ENCODE results near the gene JARID2. TPM values are rescaled to one million over a fixed set of nuclear protein-coding genes. Genes with fewer than 3 reads are reported as not detected.

The JARID2 gene
- total and polyA plus RNA-seq, 4 donors = 1.4 to 12.3 (median 3.4) TPM

DNA sequence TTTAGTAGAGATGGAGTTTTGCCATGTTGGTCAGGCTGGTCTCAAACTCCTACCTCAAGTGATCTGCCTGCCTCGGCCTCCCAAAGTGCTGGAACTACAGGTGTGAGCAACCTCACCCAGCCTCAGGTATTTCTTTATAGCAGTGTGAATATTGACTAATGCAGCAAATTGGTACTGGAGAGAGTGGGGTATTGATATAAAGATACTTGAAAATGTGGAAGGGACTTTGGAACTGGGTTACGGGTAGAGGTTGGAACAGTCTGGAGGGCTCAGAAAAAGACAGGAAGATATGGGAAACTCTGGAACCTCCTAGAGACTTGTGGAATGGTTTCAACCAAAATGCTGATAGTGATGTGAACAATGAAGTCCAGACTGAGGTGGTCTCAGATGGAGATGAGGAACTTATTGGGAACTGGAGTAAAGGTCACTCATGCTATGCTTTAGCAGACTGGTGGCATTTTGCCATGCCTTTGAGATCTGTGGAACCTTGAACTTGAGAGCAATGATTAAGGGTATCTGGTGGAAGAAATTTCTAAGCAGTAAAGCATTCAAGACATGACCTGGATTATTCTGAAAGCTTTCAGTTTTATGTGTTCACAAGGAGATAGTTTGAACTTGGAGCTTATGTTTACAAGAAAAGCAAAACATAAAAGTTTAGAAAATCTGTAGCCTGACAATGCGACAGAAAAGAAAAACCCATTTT lies 289.8 kb downstream of the JARID2 start:
- Histone ChIP-seq H3K27me3 (ENCODE audit: control insufficient read depth in 4 of 4, insufficient read depth in 4 of 4, low read length in 3 of 4) (no peaks in the 10 kb centered on the region), H3K4me3 (ENCODE audit: low read depth in 1 of 3, low read length in 3 of 3) (no peak overlapping the region), H3K9ac (ENCODE audit: low read depth in 1 of 2, low read length in 2 of 2) (no peak overlapping the region), H3K36me3 (ENCODE audit: control insufficient read depth in 4 of 4, insufficient read depth in 3 of 4, low read depth in 1 of 4, low read length in 3 of 4) (peaks cover 0 to 6% (median 0%) of the 10 kb centered on the region in 4 donors), H3K4me1 (ENCODE audit: control insufficient read depth in 4 of 4, insufficient read depth in 4 of 4, low read length in 3 of 4) (no peaks in the 10 kb centered on the region), H3K27ac (ENCODE audit: low read depth in 1 of 2, low read length in 2 of 2) (no peak overlapping the region), H3K9me3 (ENCODE audit: control insufficient read depth in 4 of 4, low read length in 3 of 4) (no peaks in the 10 kb centered on the region)
- no peak for DNase-seq (ENCODE audit: low spot score)
- TF ChIP-seq GABPA (IDR thresholded peaks at IDR 0.05 in 1 of 2, conservative IDR thresholded peaks at IDR 0.05 in 1 of 2) (no peak), HNF4G (IDR thresholded peaks at IDR 0.05) (no peak), RXRA (IDR thresholded peaks at IDR 0.05) (no peak), FOXA1 (IDR thresholded peaks at IDR 0.05) (no peak), RAD21 (IDR thresholded peaks at IDR 0.05) (no peak)
- TF ChIP-seq, protein P1, sequence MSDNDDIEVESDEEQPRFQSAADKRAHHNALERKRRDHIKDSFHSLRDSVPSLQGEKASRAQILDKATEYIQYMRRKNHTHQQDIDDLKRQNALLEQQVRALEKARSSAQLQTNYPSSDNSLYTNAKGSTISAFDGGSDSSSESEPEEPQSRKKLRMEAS (IDR thresholded peaks at IDR 0.05) = no peak
- 94% methylated on average over 3 of the region's 3 CpGs for WGBS

DNA sequence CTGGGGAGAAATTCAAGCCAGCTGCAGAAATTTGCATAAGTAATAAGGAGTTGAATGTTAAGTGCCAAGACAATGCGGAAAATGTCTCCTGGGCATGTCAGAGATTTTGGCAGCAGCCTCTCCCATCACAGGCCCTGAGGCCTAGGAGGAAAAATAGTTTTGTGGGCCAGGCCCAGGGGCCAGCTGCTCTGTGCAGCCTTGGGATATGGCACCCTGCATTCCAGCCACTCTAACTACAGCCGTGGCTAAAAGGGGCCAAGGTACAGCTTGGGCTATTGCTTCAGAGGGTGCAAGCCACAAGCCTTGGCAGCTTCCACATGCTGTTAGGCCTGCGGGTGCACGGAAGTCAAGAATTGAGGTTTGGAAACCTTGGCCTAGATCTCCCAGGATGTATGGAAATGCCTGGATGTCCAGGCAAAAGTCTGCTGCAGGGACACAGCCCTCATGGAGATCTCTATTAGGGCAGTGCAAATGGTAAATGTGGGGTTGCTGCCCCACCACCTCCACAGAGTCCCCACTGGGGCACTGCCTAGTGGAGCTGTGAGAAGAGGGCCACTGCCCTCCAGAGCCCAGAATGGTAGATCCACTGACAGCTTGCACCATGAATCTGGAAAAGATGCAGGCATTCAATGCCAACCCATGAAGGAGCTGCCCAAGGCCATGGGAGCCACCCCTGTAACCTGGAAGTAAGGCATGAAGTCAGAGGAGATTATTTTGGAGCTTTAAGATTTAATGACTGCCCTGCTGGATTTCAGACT lies 290.5 kb downstream of the JARID2 start:
- Histone ChIP-seq H3K9ac (ENCODE audit: low read depth in 1 of 2, low read length in 2 of 2) (no peak overlapping the region), H3K27ac (ENCODE audit: low read depth in 1 of 2, low read length in 2 of 2) (no peak overlapping the region), H3K27me3 (ENCODE audit: control insufficient read depth in 4 of 4, insufficient read depth in 4 of 4, low read length in 3 of 4) (no peaks in the 10 kb centered on the region), H3K9me3 (ENCODE audit: control insufficient read depth in 4 of 4, low read length in 3 of 4) (no peaks in the 10 kb centered on the region), H3K4me1 (ENCODE audit: control insufficient read depth in 4 of 4, insufficient read depth in 4 of 4, low read length in 3 of 4) (no peaks in the 10 kb centered on the region), H3K36me3 (ENCODE audit: control insufficient read depth in 4 of 4, insufficient read depth in 3 of 4, low read depth in 1 of 4, low read length in 3 of 4) (peaks cover 0 to 3% (median 0%) of the 10 kb centered on the region in 4 donors), H3K4me3 (ENCODE audit: low read depth in 1 of 3, low read length in 3 of 3) (no peak overlapping the region)
- no peak for DNase-seq (ENCODE audit: low spot score)
- 79% methylated on average over 4 of the region's 4 CpGs for WGBS
- TF ChIP-seq, protein P2, sequence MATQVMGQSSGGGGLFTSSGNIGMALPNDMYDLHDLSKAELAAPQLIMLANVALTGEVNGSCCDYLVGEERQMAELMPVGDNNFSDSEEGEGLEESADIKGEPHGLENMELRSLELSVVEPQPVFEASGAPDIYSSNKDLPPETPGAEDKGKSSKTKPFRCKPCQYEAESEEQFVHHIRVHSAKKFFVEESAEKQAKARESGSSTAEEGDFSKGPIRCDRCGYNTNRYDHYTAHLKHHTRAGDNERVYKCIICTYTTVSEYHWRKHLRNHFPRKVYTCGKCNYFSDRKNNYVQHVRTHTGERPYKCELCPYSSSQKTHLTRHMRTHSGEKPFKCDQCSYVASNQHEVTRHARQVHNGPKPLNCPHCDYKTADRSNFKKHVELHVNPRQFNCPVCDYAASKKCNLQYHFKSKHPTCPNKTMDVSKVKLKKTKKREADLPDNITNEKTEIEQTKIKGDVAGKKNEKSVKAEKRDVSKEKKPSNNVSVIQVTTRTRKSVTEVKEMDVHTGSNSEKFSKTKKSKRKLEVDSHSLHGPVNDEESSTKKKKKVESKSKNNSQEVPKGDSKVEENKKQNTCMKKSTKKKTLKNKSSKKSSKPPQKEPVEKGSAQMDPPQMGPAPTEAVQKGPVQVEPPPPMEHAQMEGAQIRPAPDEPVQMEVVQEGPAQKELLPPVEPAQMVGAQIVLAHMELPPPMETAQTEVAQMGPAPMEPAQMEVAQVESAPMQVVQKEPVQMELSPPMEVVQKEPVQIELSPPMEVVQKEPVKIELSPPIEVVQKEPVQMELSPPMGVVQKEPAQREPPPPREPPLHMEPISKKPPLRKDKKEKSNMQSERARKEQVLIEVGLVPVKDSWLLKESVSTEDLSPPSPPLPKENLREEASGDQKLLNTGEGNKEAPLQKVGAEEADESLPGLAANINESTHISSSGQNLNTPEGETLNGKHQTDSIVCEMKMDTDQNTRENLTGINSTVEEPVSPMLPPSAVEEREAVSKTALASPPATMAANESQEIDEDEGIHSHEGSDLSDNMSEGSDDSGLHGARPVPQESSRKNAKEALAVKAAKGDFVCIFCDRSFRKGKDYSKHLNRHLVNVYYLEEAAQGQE (IDR thresholded peaks at IDR 0.05) = no peak
- no peak for TF ChIP-seq GABPA (IDR thresholded peaks at IDR 0.05 in 1 of 2, conservative IDR thresholded peaks at IDR 0.05 in 1 of 2)
- no peak for TF ChIP-seq RXRA (IDR thresholded peaks at IDR 0.05)
- peak in 1 of 2 donors; percentile 10 for TF ChIP-seq HNF4A (conservative IDR thresholded peaks at IDR 0.05)

DNA sequence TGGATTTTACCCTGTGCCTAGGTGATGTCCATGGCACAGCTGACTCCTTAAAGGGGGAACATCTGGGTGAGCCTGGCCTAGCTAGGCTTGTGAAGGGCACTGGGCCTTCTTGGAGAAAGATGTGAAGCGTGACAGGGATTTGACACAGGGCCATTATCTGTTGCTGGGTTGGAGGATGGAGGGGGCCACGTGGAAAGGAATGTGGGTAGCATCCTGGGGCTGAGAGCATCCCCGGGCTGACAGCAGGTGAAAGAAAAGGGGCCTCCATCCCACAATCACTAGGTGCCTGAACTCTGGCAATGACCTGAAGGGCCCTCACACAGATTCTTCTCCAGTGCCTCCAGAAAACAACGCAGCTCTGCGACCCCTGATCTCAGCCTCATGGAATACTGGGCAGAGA lies 292.2 kb downstream of the JARID2 start:
- no peaks in the 10 kb centered on the region for H3K36me3 ChIP-seq (ENCODE audit: control insufficient read depth in 4 of 4, insufficient read depth in 3 of 4, low read depth in 1 of 4, low read length in 3 of 4)
- no peak for DNase-seq (ENCODE audit: low spot score)
- no peaks in the 10 kb centered on the region for H3K27me3 ChIP-seq (ENCODE audit: control insufficient read depth in 4 of 4, insufficient read depth in 4 of 4, low read length in 3 of 4)
- H3K4me3 ChIP-seq (ENCODE audit: low read depth in 1 of 3, low read length in 3 of 3) = no peak overlapping the region
- TF ChIP-seq, protein P2 (IDR thresholded peaks at IDR 0.05) = no peak
- no peak for TF ChIP-seq HNF4G (IDR thresholded peaks at IDR 0.05)
- TF ChIP-seq, protein P1 (IDR thresholded peaks at IDR 0.05) = no peak
- no peak for TF ChIP-seq HNF4A (conservative IDR thresholded peaks at IDR 0.05)
- no peak for TF ChIP-seq GABPA (IDR thresholded peaks at IDR 0.05 in 1 of 2, conservative IDR thresholded peaks at IDR 0.05 in 1 of 2)
- no peak for TF ChIP-seq YY1 (IDR thresholded peaks at IDR 0.05)
- TF ChIP-seq, protein P3, sequence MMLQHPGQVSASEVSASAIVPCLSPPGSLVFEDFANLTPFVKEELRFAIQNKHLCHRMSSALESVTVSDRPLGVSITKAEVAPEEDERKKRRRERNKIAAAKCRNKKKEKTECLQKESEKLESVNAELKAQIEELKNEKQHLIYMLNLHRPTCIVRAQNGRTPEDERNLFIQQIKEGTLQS (IDR thresholded peaks at IDR 0.05) = no peak
- TF ChIP-seq, protein P4, sequence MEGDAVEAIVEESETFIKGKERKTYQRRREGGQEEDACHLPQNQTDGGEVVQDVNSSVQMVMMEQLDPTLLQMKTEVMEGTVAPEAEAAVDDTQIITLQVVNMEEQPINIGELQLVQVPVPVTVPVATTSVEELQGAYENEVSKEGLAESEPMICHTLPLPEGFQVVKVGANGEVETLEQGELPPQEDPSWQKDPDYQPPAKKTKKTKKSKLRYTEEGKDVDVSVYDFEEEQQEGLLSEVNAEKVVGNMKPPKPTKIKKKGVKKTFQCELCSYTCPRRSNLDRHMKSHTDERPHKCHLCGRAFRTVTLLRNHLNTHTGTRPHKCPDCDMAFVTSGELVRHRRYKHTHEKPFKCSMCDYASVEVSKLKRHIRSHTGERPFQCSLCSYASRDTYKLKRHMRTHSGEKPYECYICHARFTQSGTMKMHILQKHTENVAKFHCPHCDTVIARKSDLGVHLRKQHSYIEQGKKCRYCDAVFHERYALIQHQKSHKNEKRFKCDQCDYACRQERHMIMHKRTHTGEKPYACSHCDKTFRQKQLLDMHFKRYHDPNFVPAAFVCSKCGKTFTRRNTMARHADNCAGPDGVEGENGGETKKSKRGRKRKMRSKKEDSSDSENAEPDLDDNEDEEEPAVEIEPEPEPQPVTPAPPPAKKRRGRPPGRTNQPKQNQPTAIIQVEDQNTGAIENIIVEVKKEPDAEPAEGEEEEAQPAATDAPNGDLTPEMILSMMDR (IDR thresholded peaks at IDR 0.05; ENCODE audit: low read depth, low read length, missing input control) = no peak
- no peak for TF ChIP-seq JUND (IDR thresholded peaks at IDR 0.05)
- TF ChIP-seq SP1 (IDR thresholded peaks at IDR 0.05) = no peak
- TF ChIP-seq FOXA1 (IDR thresholded peaks at IDR 0.05) = no peak
- TF ChIP-seq EGR1 (IDR thresholded peaks at IDR 0.05; ENCODE audit: low read depth in 2 of 2) = no peak
- no peak for TF ChIP-seq RXRA (IDR thresholded peaks at IDR 0.05)
- no peak for TF ChIP-seq RAD21 (IDR thresholded peaks at IDR 0.05)
- 94% methylated on average over 5 of the region's 5 CpGs for WGBS
- no peak overlapping the region for H3K9ac ChIP-seq (ENCODE audit: low read depth in 1 of 2, low read length in 2 of 2)
- no peaks in the 10 kb centered on the region for H3K9me3 ChIP-seq (ENCODE audit: control insufficient read depth in 4 of 4, low read length in 3 of 4)
- no peak overlapping the region for H3K27ac ChIP-seq (ENCODE audit: low read depth in 1 of 2, low read length in 2 of 2)
- H3K4me1 ChIP-seq (ENCODE audit: control insufficient read depth in 4 of 4, insufficient read depth in 4 of 4, low read length in 3 of 4) = no peaks in the 10 kb centered on the region

All from liver (tissue), 9 donors.